Endometrial microvascular endothelial cells (primary cell): ENCODE measurements around the gene CACNG5. TPM values are rescaled to one million over a fixed set of nuclear protein-coding genes. Genes with fewer than 3 reads are reported as not detected.
"Not testable (repeated sequence)": the region's sequence is repeated elsewhere in the genome, so short reads cannot be mapped to it uniquely, and the experiment has no call there.

ENCODE experiments used
- in situ Hi-C: cut with HindIII; loops from 2 replicates; pipeline ENCODE4 v1.10.0; 2017; ENCODE audit warnings: low sequenced_read_pairs, low pct_unique_long_range_greater_than_20kb; ENCODE audit errors: inconsistent ontology term
- total RNA-seq: library from RNA; depleted of rRNA; stranded (reverse); fragments of >200 nt; gene quantifications from one replicate; pipeline ENCODE4 v1.2.3, GENCODE V29; 2015; ENCODE audit errors: inconsistent ontology term

The CACNG5 gene
- total RNA-seq, 1 donor from 2014 or later: not detected

- in situ Hi-C loops: no loop called here
Observed at GRCh38 chr17:66893863-66894262, 58.9 kb downstream of the CACNG5 start.

GRCh38 chr17:66897141-66897540 lies 62.2 kb downstream of the CACNG5 start:
- in situ Hi-C loops: no loop called here

GRCh38 chr17:66898536-66898935 lies 63.6 kb downstream of the CACNG5 start:
- in situ Hi-C loops: no loop called here

GRCh38 chr17:66900126-66901010 lies 65.5 kb downstream of the CACNG5 start:
- in situ Hi-C loops: no loop called here

GRCh38 chr17:66903296-66903695 lies 68.4 kb downstream of the CACNG5 start:
- in situ Hi-C loops: not testable (repeated sequence)

- in situ Hi-C loops: no loop called here
Observed at GRCh38 chr17:66903781-66904180, 68.9 kb downstream of the CACNG5 start.

GRCh38 chr17:66904760-66905624 lies 70.1 kb downstream of the CACNG5 start:
- in situ Hi-C loops: no loop called here

- in situ Hi-C loops: no loop called here
Observed at GRCh38 chr17:66906321-66907278, 71.7 kb downstream of the CACNG5 start.

- in situ Hi-C loops: no loop called here
Observed at GRCh38 chr17:66909804-66910373, 75.0 kb downstream of the CACNG5 start.

GRCh38 chr17:66910651-66911285 lies 75.9 kb downstream of the CACNG5 start:
- in situ Hi-C loops: no loop called here

- in situ Hi-C loops: no loop called here
Observed at GRCh38 chr17:66915204-66915611, 80.3 kb downstream of the CACNG5 start.

GRCh38 chr17:66915792-66916191 lies 80.9 kb downstream of the CACNG5 start:
- in situ Hi-C loops: no loop called here

GRCh38 chr17:66916946-66917345 lies 82.0 kb downstream of the CACNG5 start:
- in situ Hi-C loops: no loop called here

- in situ Hi-C loops: no loop called here
Observed at GRCh38 chr17:66918896-66919295, 84.0 kb downstream of the CACNG5 start.

- in situ Hi-C loops: no loop called here
Observed at GRCh38 chr17:66920435-66920834, 85.5 kb downstream of the CACNG5 start.

- in situ Hi-C loops: no loop called here
Observed at GRCh38 chr17:66920950-66921349, 86.0 kb downstream of the CACNG5 start.

- in situ Hi-C loops: no loop called here
Observed at GRCh38 chr17:66923886-66924285, 89.0 kb downstream of the CACNG5 start.
